ENCODE measurements around the gene ACCS.

DNA sequence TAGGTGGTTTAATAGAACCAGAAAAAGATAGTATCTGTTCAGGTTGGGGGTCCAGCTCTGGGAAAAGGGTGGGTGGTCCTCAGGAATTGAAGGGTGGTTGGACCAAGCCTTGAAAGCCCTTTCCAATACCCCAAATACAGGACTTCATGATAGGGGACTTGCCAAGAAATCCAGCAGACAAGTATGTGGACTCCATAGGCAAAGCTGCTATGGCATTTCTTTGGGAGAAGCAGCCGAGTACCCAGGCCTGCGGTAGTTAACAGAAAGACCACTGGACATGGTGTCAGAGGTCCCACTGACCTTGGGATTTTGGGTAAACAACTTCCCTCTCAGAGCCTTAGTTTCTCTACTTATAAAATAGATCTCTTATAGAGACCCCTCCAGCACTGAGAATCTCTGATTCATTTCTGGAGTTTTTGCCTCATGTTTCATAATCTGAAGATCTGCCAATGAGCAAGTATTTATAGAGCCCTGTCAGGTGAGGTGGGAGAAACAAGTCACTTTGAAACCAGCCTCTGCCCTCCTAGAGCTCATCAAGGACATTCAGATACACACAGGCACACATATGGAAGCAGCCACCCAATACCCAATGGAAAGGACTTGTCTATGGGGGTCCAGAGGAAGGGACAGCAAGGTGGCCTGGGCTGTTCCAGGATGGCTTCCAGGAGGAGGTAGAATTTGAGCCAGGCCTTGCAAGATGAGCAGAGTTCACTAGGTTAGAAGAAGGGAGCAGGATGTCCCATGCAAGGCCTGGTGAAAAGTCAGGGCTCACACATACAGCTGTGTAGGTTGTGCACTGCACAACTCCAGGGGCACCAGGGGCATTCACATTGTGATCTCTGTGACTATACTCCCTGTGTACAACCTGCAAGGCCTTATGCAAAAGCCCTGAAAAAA, 49.3 kb upstream of the ACCS start:
- TF ChIP-seq, protein P1, sequence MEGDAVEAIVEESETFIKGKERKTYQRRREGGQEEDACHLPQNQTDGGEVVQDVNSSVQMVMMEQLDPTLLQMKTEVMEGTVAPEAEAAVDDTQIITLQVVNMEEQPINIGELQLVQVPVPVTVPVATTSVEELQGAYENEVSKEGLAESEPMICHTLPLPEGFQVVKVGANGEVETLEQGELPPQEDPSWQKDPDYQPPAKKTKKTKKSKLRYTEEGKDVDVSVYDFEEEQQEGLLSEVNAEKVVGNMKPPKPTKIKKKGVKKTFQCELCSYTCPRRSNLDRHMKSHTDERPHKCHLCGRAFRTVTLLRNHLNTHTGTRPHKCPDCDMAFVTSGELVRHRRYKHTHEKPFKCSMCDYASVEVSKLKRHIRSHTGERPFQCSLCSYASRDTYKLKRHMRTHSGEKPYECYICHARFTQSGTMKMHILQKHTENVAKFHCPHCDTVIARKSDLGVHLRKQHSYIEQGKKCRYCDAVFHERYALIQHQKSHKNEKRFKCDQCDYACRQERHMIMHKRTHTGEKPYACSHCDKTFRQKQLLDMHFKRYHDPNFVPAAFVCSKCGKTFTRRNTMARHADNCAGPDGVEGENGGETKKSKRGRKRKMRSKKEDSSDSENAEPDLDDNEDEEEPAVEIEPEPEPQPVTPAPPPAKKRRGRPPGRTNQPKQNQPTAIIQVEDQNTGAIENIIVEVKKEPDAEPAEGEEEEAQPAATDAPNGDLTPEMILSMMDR (IDR thresholded peaks at IDR 0.05; ENCODE audit: insufficient read depth, low read length, poor library complexity, severe bottlenecking): no peak
- TF ChIP-seq EZH2phosphoT487 (conservative IDR thresholded peaks at IDR 0.05; ENCODE audit: low read length): no peak

All from SU-DHL-6 (cell line).